Peyer's patch (tissue), 4 donors: ENCODE results near the gene SHISA4.

Experiments
- CTCF ChIP-seq, 6 experiments: fragments of 450-650 bp in 4 of 6; fragments of 200-600 bp in 2 of 6; sonication (generic) in 1 of 6; IDR thresholded peaks; one replicate each; pipeline ENCODE4 v1.5.1; 2017 to 2019; ENCODE audit warnings: antibody characterized with exemption in 6 of 6, mild to moderate bottlenecking in 3 of 6, moderate library complexity in 1 of 6
- POLR2A ChIP-seq, 2 donors: fragments of 450-650 bp; IDR thresholded peaks; one replicate each; pipeline ENCODE4 v1.5.1; 2017; ENCODE audit warnings: antibody characterized with exemption in 2 of 2, mild to moderate bottlenecking in 2 of 2, moderate library complexity in 2 of 2

GRCh38 chr1:201916649-201917249, 28.1 kb downstream of the SHISA4 start:
- TF ChIP-seq CTCF (IDR thresholded peaks at IDR 0.05) (no peak), POLR2A (IDR thresholded peaks at IDR 0.05) (no peak)
